CD14-positive monocyte (primary cell): ENCODE data around the gene HK3. TPM values are rescaled to one million over a fixed set of nuclear protein-coding genes. Genes with fewer than 3 reads are reported as not detected.

Experiments used
- DNase-seq, 3 donors: peaks; one replicate each; pipeline ENCODE4 v3.0.0-alpha.2; 2011 to 2022
- H2AFZ ChIP-seq: 2 replicates; pipeline ENCODE4 v1.6.0; 2012; ENCODE audit warnings: mild to moderate bottlenecking, low read depth, low read length, inconsistent platforms; ENCODE audit not compliant: insufficient read depth, poor library complexity, severe bottlenecking
- H3K27ac ChIP-seq, 2 donors: 1 replicate in 1 of 2; 2 replicates in 1 of 2; pipeline ENCODE4 v1.5.1; 2012 to 2013; ENCODE audit warnings: low read length in 2 of 2, control low read depth in 1 of 2, inconsistent platforms in 1 of 2, low read depth in 1 of 2, mild to moderate bottlenecking in 1 of 2
- H3K27me3 ChIP-seq, 2 donors: one replicate each; pipeline versions ENCODE4 v1.6.0 to v1.6.1; 2011 to 2013; ENCODE audit warnings: low read length in 2 of 2; ENCODE audit not compliant: control insufficient read depth in 2 of 2, insufficient read depth in 2 of 2
- H3K36me3 ChIP-seq, 2 donors: replicated peaks in 1 of 2; 1 replicate in 1 of 2; 2 replicates in 1 of 2; pipeline versions ENCODE4 v1.5.1 to v1.6.1; 2012 to 2013; ENCODE audit warnings: low read length in 2 of 2, control low read depth in 1 of 2, inconsistent platforms in 1 of 2, mild to moderate bottlenecking in 1 of 2; ENCODE audit not compliant: insufficient read depth in 2 of 2, control insufficient read depth in 1 of 2
- H3K4me1 ChIP-seq, 2 donors: 1 replicate in 1 of 2; 2 replicates in 1 of 2; pipeline versions ENCODE4 v1.5.1 to v1.6.1; 2012 to 2013; ENCODE audit warnings: low read length in 2 of 2, control low read depth in 1 of 2, inconsistent platforms in 1 of 2, mild to moderate bottlenecking in 1 of 2, moderate library complexity in 1 of 2; ENCODE audit not compliant: insufficient read depth in 2 of 2, control insufficient read depth in 1 of 2
- H3K4me2 ChIP-seq: replicated peaks from 2 replicates; pipeline ENCODE3; 2012; ENCODE audit warnings: low read length, moderate library complexity, mild to moderate bottlenecking; ENCODE audit not compliant: poor library complexity, severe bottlenecking; ENCODE audit errors: extremely low read depth
- H3K4me3 ChIP-seq, 3 experiments: fragments of 200-600 bp in 1 of 3; sonication (generic) in 1 of 3; replicated peaks in 1 of 3; 1 replicate in 2 of 3; 2 replicates in 1 of 3; pipeline ENCODE4 v1.5.1; 2011 to 2013; ENCODE audit warnings: low read length in 3 of 3, mild to moderate bottlenecking in 3 of 3, control low read depth in 2 of 3, low read depth in 2 of 3, inconsistent platforms in 1 of 3, moderate library complexity in 1 of 3
- H3K79me2 ChIP-seq: 2 replicates; pipeline ENCODE4 v1.6.0; 2012; ENCODE audit warnings: mild to moderate bottlenecking, control low read depth, inconsistent platforms, low read length, moderate library complexity; ENCODE audit not compliant: insufficient read depth
- H3K9ac ChIP-seq: 2 replicates; pipeline ENCODE4 v1.6.0; 2017; ENCODE audit warnings: low read length, mild to moderate bottlenecking; ENCODE audit not compliant: insufficient read depth, poor library complexity, severe bottlenecking
- H3K9me3 ChIP-seq, 2 donors: replicated peaks in 1 of 2; 1 replicate in 1 of 2; 2 replicates in 1 of 2; pipeline versions ENCODE4 v1.5.1 to v1.6.1; 2012 to 2013; ENCODE audit warnings: low read length in 2 of 2, control low read depth in 1 of 2; ENCODE audit not compliant: control insufficient read depth in 1 of 2, insufficient read depth in 1 of 2
- H4K20me1 ChIP-seq: 2 replicates; pipeline ENCODE4 v1.6.0; 2012; ENCODE audit warnings: mild to moderate bottlenecking, low read length, control low read depth, moderate library complexity; ENCODE audit not compliant: insufficient read depth
- H3K27ac Mint-ChIP-seq, 7 donors: one replicate each; pipeline ENCODE4 v1.8.0; 2020; ENCODE audit warnings: mild to moderate bottlenecking in 7 of 7, mixed read lengths in 7 of 7, moderate library complexity in 6 of 7, inconsistent platforms in 2 of 7
- H3K27me3 Mint-ChIP-seq, 3 donors: one replicate each; pipeline ENCODE4 v1.8.0; 2021 to 2022; ENCODE audit warnings: low read depth in 3 of 3, mild to moderate bottlenecking in 3 of 3, mixed read lengths in 3 of 3, moderate library complexity in 3 of 3, inconsistent platforms in 1 of 3
- H3K36me3 Mint-ChIP-seq, 2 donors: one replicate each; pipeline ENCODE4 v1.8.0; 2020; ENCODE audit warnings: mixed read lengths in 2 of 2, inconsistent platforms in 1 of 2, mild to moderate bottlenecking in 1 of 2
- H3K4me1 Mint-ChIP-seq: one replicate; pipeline ENCODE4 v1.8.0; 2020; ENCODE audit warnings: mild to moderate bottlenecking, mixed read lengths
- H3K4me3 Mint-ChIP-seq, 2 donors: one replicate each; pipeline ENCODE4 v1.8.0; 2020; ENCODE audit warnings: mild to moderate bottlenecking in 2 of 2, mixed read lengths in 2 of 2, moderate library complexity in 1 of 2
- H3K9me3 Mint-ChIP-seq, 7 donors: one replicate each; pipeline ENCODE4 v1.8.0; 2020 to 2022; ENCODE audit warnings: mixed read lengths in 7 of 7, mild to moderate bottlenecking in 6 of 7, moderate library complexity in 6 of 7, inconsistent platforms in 2 of 7
- CTCF ChIP-seq: fragments of 200-600 bp; IDR thresholded peaks from one replicate; pipeline ENCODE4 v1.8.0; 2022; ENCODE audit warnings: antibody characterized with exemption, mild to moderate bottlenecking
- WGBS: methylation state at CpG from one replicate; pipeline ENCODE4 v1.1.5; 2013; ENCODE audit warnings: missing lambda C conversion rate; ENCODE audit not compliant: insufficient coverage; 5-methylcytosine and 5-hydroxymethylcytosine counted together
- intact Hi-C, 2 donors: fragments of 100-400 bp; cut with micrococcal nuclease; formaldehyde crosslinking; loops; one replicate each; pipeline versions ENCODE4 v1.15.0 to v1.15.1; 2023
- polyA plus RNA-seq, 3 donors: library from polyadenylated mRNA; depleted of rRNA in 1 of 3; unstranded in 2 of 3; stranded (reverse) in 1 of 3; fragments of 300-500 nt in 2 of 3; fragments of >200 nt in 1 of 3; fragmentation: Illumina TruSeq in 2 of 3; gene quantifications; 1 replicate in 2 of 3; 2 replicates in 1 of 3; pipeline ENCODE4 v1.2.3, GENCODE V29; 2012 to 2021

Gene HK3
- polyA plus RNA-seq, 3 donors: 174 to 988 (median 204) TPM

DNA sequence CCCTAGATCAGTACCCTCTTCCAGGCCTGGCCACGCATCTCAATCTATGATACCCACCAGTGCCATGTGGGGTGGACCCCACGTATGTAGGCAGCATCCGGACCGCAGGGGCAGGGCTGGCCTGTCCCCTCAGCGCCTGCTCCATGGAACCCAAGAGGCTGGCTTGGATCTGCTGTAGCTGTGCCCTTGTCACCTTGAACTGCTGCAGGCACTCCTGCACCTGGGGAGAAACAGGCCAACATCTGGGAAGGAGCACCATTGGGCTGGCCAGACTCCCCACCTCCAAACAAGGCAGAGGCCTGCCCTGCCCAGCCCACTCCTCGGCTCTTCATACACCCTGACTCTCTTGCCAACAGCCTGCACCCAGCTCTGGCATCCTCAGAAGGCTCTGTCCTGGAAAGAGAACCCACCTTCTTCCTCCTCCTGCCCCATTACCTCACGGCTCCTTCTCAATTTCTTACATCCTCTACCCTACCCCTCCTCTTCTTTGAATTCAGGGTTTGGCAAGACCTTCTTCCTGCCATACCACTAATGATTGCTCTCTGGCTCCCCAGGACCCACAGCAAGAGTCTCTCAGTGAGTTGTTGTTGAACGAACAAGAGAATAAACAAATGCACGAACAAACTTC lies 7.7 kb downstream of the HK3 start:
- Mint-ChIP-seq H3K9me3 (peaks cover 0 to 2% (median 0%) of the 10 kb centered on the region in 7 donors), H3K4me1 (peaks cover 65% of the 10 kb centered on the region), H3K27ac (peak overlapping the region in 6 of 7 donors; percentile 44 to 72 (median 64)), H3K36me3 (peaks cover 87 to 94% of the 10 kb centered on the region in 2 donors), H3K27me3 (peaks cover 0 to 1% (median 1%) of the 10 kb centered on the region in 3 donors), H3K4me3 (peak overlapping the region in 1 of 2 donors; percentile 29)
- no peaks in the 10 kb centered on the region for H3K27me3 ChIP-seq
- no peak overlapping the region for H3K4me2 ChIP-seq
- no peak for DNase-seq
- peaks cover 74% of the 10 kb centered on the region for H4K20me1 ChIP-seq
- H3K9me3 ChIP-seq: no peaks in the 10 kb centered on the region
- no peak overlapping the region for H2AFZ ChIP-seq
- intact Hi-C loops: loop anchor here (5.0 to 10.0 kb wide), 3 partner anchors 36 to 347 kb away; partner anchors contain the start of genes CDHR2 (in 1 of the 2) and UIMC1 (in 1 of the 2)
- no peak for TF ChIP-seq CTCF
- H3K27ac ChIP-seq: peak overlapping the region in 1 of 2 donors; percentile 79
- H3K9ac ChIP-seq: no peak overlapping the region
- H3K4me3 ChIP-seq: no peak overlapping the region
- peaks cover 68% of the 10 kb centered on the region for H3K79me2 ChIP-seq
- peaks cover 72 to 79% of the 10 kb centered on the region in 2 donors for H3K36me3 ChIP-seq
- WGBS: 84% methylated on average over 9 of the region's 9 CpGs
- H3K4me1 ChIP-seq: peaks cover 46 to 60% of the 10 kb centered on the region in 2 donors

GRCh38 chr5:176890455-176891330 lies 8.5 kb downstream of the HK3 start:
- H3K27ac ChIP-seq: peak overlapping the region in 1 of 2 donors; percentile 79
- H3K9me3 ChIP-seq: no peaks in the 10 kb centered on the region
- no peak overlapping the region for H3K4me2 ChIP-seq
- H4K20me1 ChIP-seq: peaks cover 81% of the 10 kb centered on the region
- H3K36me3 ChIP-seq: peaks cover 80 to 87% of the 10 kb centered on the region in 2 donors
- Mint-ChIP-seq H3K4me3 (no peak overlapping the region), H3K36me3 (peaks cover 89 to 94% of the 10 kb centered on the region in 2 donors), H3K4me1 (peaks cover 65% of the 10 kb centered on the region), H3K27ac (peak overlapping the region in 4 of 7 donors; percentile 40 to 81 (median 62)), H3K27me3 (peaks cover 0 to 3% (median 1%) of the 10 kb centered on the region in 3 donors), H3K9me3 (peaks cover 0 to 2% (median 0%) of the 10 kb centered on the region in 7 donors)
- H2AFZ ChIP-seq: no peak overlapping the region
- H3K27me3 ChIP-seq: no peaks in the 10 kb centered on the region
- DNase-seq: no peak
- intact Hi-C loops: loop anchor here (5.0 to 10.0 kb wide), 3 partner anchors 37 to 346 kb away; partner anchors contain the start of genes CDHR2 (in 1 of the 2) and UIMC1 (in 1 of the 2)
- H3K4me1 ChIP-seq: peaks cover 39 to 55% of the 10 kb centered on the region in 2 donors
- H3K4me3 ChIP-seq: no peak overlapping the region
- H3K79me2 ChIP-seq: peaks cover 63% of the 10 kb centered on the region
- TF ChIP-seq CTCF: no peak
- 81% methylated on average over 6 of the region's 9 CpGs for WGBS
- no peak overlapping the region for H3K9ac ChIP-seq
